GM12873 (cell line): ENCODE measurements around the gene ZBTB7B.

ENCODE experiments used
- TF ChIP-seq, protein P1 (sequence below): IDR thresholded peaks from 2 replicates; pipeline ENCODE4 v1.5.1; 2012; ENCODE audit warnings: low read depth, mild to moderate bottlenecking, moderate library complexity, low read length, control low read depth; ENCODE audit not compliant: insufficient read depth; ENCODE audit errors: missing control alignments

ZBTB7B gene

DNA sequence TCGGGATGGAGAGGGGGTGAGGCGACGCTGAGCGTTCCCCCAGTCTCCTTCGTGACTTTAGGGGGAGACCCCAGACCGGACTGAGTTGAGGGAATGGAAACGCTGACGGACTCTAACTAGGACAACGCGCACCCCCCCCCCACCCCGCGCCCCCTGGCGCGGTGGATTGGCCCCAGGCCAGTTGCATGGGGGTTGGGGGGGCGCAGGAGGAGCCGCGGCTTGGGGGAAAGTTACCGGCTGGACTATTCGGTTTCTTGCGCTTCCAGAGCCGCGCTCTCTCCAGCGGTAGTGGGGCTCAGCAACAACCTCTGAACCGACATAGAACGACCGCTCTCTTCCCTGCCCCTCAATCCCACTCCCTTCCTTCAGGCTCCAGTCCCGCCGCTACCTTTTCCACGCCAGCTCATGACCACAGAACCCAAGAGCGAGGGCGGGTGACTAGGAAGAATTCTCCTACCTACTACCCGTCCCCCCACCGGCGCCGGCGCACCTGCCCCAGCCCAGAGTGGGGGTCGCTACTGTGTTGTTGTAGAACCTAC lies 694 bp downstream of the ZBTB7B start:
- TF ChIP-seq, protein P1, sequence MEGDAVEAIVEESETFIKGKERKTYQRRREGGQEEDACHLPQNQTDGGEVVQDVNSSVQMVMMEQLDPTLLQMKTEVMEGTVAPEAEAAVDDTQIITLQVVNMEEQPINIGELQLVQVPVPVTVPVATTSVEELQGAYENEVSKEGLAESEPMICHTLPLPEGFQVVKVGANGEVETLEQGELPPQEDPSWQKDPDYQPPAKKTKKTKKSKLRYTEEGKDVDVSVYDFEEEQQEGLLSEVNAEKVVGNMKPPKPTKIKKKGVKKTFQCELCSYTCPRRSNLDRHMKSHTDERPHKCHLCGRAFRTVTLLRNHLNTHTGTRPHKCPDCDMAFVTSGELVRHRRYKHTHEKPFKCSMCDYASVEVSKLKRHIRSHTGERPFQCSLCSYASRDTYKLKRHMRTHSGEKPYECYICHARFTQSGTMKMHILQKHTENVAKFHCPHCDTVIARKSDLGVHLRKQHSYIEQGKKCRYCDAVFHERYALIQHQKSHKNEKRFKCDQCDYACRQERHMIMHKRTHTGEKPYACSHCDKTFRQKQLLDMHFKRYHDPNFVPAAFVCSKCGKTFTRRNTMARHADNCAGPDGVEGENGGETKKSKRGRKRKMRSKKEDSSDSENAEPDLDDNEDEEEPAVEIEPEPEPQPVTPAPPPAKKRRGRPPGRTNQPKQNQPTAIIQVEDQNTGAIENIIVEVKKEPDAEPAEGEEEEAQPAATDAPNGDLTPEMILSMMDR: no peak

DNA sequence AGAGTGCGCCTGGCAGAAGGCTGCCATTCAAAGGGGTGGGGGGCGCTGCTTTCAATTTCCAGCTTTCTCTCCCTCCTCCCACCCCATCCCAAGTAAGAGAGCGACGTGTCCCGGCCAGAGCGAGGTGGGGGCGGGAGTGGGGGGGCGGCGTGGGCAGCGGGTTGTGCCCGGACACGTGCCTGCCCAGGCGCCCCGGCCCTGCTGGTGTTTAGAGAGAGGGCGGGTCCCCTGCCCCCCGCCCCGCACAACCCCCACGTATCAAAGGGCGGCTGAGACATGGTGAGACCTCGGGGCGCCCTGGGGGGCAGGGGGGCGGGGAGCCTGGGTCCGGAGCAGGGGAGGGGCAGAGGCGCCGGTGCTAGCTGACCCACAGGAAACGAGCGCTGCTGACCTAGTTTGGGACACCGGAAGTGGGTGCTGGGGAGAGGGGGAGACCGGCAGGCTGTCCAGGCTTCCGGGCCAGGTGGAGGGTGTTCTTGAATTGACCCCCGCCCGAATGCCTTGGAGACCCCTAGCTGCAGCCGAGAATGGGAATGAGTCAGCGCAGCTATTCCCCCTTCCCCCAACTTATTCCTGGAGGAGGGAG lies 1.3 kb downstream of the ZBTB7B start:
- TF ChIP-seq, protein P1: no peak

DNA sequence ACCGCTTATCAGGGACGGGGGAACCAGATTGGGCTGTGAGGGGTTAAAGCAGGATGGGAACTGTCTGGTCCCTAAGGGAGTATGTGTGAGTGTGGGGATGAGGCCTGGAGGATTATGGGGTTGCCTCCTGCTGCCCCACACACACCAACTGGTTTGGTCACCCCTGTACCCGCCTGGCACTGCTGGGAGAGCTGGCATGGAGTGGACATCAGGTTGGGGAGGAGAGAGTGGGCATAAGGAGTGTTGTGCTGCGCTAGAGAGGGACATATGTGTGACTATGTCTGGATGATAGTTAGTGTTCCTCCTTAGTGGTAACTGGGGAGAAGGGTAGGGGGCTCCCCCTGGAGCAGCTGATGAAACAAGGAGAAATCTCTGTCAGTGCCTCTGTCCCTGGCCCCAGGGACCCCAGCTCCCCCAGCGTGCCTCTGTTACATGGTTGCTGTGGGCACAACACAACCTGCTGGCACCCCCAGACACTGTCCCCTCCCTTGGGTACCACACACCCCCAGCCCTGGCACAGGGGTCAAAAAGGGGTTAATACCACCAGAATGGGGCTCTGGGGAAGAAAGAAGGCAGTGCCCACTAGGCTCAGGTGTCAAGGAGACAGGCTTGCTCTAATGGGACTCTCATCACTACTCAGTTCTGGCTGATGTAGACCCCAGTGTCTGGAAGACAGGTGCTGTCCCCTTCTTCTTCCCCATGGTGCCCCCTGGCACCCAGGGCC lies 1.9 kb downstream of the ZBTB7B start:
- TF ChIP-seq, protein P1: no peak

DNA sequence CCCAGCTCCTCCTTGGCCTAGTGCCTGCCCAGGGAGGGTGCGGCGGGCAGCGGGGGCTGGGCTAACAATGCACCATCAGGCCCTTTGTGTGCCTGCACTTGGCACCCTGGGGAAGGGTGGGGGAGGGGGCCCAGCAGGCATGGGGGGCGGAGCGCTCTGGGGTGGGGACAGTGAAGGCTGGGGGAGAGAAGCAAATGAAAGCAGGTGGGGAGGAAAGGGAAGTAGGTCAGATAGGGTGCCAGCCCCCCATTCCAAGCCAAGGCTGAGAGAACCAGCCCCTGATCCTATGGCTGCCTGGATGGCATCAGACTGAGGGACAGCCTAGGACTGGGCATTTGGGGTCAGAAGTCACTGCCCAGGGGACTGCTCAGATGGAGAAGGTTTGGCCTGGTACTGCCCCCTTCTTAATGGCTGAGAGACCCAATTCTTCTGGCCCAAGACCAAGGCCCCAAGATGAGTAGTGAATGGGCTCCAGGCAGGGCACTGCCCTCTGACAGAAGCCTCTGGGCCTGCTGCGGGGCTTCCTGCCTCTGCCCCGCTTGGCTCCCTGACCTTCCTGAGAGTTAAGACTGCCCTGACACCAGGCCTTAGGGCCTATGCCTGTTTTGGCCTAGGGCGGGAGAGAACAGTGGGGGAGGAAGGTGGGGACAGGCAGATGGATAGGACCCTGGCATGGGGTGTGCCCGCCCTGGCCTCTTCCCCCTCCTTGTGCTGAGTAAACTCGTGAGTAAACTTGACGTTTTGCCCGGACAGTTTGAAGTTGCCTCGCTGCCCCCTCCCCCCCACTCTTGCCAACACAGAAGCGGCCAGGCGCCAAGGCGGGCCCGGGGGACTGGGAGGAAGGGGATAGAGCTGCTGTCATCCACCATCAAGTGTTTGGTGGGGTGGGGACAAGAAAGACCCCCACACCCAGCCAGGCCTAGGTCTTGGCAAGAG lies 2.7 kb downstream of the ZBTB7B start:
- TF ChIP-seq, protein P1: no peak

DNA sequence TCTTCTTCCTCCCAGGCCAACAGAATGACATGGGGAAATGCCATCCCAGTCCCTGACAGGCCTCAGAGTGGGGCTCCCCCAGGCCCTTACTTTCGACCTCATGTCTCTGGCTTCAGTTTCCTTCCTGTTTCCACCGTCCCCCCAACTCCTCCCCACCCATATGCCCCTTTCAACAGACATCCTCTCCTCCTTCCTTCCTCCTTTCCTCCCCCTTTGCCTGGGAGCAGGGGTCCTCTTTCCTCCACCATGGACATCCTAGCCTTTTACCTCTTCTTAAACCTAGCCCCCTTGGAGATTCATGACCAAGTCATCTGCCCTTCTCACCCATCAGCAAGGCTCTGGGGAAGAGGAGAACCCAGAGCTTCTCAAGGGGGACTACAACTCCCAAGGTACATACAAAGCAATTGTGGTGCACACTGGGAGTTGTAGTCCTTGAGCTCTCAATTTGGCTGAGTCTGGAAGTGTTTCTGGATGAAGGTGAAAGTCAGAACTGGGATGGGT lies 4.0 kb downstream of the ZBTB7B start:
- TF ChIP-seq, protein P1: no peak

DNA sequence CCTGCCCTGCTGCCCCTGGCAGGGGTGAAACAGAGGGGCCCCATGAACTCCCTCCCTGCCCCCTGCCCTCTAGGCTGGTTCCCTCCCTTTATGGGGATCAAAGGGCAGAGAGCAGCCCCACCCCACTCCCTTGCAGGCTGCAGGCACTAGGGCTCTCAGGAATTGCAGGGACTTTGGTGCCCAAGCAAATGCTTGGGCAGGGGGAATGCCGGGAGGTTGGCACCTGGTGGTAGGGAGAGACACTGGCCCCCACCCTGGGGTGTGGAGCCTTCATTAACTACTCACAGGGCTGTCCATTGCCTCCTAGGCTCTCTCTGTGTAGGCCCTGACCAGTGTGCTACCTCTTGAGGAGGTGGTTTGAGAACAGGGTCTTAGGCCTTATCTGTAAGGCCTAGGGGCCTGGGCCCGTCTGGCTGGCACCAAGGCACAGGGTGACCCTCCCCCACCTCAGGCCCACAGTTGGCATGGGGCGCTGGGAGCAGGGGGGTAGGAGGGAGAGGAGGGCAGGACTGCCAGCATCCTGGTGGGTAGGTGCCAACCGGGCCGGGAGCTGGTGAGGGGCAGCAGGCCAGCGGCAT lies 4.7 kb downstream of the ZBTB7B start:
- TF ChIP-seq, protein P1: no peak
